OCI-LY7 (cell line): ENCODE results near the gene RNF149.

Experiments used
- EZH2phosphoT487 ChIP-seq: fragments of 200-600 bp; sonication (generic); IDR thresholded peaks from 2 replicates; pipeline ENCODE4 v1.6.1; 2018; ENCODE audit warnings: low read depth, borderline replicate concordance, mild to moderate bottlenecking, mixed run types, antibody characterized with exemption, low read length, moderate library complexity, mixed read lengths
- TF ChIP-seq, protein P1 (sequence below): fragments of 200-600 bp; sonication (generic); conservative IDR thresholded peaks from 2 replicates; pipeline ENCODE4 v1.5.1; 2014; ENCODE audit warnings: mild to moderate bottlenecking, antibody characterized with exemption, low read length, moderate library complexity, mixed read lengths

DNA sequence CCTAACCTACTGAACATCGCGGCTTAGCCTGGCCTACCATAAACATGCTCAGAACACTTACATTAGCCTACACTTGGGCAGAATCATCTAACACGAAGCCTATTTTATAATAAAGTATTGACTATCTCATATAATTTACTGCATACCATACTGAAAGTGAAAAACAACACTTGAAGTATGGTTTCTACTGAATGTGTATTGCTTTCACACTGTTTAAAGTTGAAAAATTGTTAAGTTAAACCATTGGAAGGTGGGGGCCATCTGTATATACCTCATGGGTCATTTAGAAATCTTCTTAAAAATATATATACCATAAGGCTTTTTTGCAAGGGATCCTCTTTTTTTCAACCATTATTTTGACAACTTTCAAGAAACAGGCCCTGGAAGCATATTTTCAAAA lies 16.5 kb downstream of the RNF149 start:
- TF ChIP-seq, protein P1, sequence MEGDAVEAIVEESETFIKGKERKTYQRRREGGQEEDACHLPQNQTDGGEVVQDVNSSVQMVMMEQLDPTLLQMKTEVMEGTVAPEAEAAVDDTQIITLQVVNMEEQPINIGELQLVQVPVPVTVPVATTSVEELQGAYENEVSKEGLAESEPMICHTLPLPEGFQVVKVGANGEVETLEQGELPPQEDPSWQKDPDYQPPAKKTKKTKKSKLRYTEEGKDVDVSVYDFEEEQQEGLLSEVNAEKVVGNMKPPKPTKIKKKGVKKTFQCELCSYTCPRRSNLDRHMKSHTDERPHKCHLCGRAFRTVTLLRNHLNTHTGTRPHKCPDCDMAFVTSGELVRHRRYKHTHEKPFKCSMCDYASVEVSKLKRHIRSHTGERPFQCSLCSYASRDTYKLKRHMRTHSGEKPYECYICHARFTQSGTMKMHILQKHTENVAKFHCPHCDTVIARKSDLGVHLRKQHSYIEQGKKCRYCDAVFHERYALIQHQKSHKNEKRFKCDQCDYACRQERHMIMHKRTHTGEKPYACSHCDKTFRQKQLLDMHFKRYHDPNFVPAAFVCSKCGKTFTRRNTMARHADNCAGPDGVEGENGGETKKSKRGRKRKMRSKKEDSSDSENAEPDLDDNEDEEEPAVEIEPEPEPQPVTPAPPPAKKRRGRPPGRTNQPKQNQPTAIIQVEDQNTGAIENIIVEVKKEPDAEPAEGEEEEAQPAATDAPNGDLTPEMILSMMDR, result no peak
- TF ChIP-seq EZH2phosphoT487, result no peak
